Nephron progenitor cell (in vitro differentiated cells): Measurements from ENCODE around the gene XPO6.

Experiments
- DNase-seq: peaks from one replicate; pipeline ENCODE4 v3.0.0; 2021
- H3K27ac Mint-ChIP-seq: 2 replicates; pipeline ENCODE4 v1.8.0; 2021; ENCODE audit warnings: mild to moderate bottlenecking, moderate library complexity, mixed read lengths
- H3K27me3 Mint-ChIP-seq: 2 replicates; pipeline ENCODE4 v1.8.0; 2021; ENCODE audit warnings: mild to moderate bottlenecking, low read depth, mixed read lengths; ENCODE audit not compliant: poor library complexity
- H3K36me3 Mint-ChIP-seq: 2 replicates; pipeline ENCODE4 v1.8.0; 2021; ENCODE audit warnings: low read depth, mixed read lengths
- H3K4me1 Mint-ChIP-seq: 2 replicates; pipeline ENCODE4 v1.8.0; 2021; ENCODE audit warnings: mixed read lengths
- H3K4me3 Mint-ChIP-seq: 2 replicates; pipeline ENCODE4 v1.8.0; 2021; ENCODE audit warnings: mild to moderate bottlenecking, moderate library complexity, mixed read lengths
- H3K9me3 Mint-ChIP-seq: 2 replicates; pipeline ENCODE4 v1.8.0; 2021; ENCODE audit warnings: mild to moderate bottlenecking, moderate library complexity, mixed read lengths
- TF ChIP-seq, protein P1 (sequence below): fragments of 200-600 bp; sonication (generic); IDR thresholded peaks from 2 replicates; pipeline ENCODE4 v1.5.0; 2021; ENCODE audit warnings: antibody characterized with exemption

XPO6 gene, protein sequence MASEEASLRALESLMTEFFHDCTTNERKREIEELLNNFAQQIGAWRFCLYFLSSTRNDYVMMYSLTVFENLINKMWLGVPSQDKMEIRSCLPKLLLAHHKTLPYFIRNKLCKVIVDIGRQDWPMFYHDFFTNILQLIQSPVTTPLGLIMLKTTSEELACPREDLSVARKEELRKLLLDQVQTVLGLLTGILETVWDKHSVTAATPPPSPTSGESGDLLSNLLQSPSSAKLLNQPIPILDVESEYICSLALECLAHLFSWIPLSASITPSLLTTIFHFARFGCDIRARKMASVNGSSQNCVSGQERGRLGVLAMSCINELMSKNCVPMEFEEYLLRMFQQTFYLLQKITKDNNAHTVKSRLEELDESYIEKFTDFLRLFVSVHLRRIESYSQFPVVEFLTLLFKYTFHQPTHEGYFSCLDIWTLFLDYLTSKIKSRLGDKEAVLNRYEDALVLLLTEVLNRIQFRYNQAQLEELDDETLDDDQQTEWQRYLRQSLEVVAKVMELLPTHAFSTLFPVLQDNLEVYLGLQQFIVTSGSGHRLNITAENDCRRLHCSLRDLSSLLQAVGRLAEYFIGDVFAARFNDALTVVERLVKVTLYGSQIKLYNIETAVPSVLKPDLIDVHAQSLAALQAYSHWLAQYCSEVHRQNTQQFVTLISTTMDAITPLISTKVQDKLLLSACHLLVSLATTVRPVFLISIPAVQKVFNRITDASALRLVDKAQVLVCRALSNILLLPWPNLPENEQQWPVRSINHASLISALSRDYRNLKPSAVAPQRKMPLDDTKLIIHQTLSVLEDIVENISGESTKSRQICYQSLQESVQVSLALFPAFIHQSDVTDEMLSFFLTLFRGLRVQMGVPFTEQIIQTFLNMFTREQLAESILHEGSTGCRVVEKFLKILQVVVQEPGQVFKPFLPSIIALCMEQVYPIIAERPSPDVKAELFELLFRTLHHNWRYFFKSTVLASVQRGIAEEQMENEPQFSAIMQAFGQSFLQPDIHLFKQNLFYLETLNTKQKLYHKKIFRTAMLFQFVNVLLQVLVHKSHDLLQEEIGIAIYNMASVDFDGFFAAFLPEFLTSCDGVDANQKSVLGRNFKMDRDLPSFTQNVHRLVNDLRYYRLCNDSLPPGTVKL

DNA sequence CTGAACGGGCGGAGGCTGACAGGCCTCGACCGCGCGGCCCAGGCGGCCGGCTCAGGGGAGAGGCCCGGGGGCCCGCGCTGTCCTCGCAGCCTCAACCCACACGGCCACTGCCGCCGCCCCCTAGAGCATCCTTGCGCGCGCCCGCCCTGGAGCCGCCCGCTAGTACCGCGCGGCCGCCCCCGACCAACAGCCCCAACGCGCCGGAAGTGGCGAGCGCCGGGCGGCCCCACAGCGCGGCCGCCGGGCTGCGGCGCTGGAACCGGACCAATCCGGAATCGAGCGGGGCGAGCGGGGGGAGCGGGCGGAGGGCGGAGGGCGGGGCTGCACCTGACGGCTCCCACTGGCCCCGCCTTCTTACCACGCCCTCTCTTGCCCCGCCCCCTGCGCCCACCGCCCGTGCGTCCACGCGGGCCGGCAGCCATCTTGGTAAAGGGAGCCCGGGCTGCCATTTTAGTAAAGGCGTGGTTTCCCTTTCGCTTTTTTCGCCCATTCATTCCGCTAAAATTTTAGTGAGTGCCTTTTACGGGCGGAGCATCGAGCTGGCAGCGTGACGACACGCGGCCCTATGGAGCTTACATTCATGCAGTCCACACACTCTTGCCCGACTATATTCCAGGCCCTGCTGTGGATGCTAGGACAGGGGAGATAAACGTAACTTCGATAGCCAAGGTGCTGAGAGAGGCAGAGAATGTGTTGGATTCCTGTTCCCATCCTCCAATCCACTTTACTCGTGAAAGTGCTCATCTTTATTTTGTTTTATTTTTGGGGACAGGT lies at the start of gene XPO6:
Gene XPO6, minus strand, starts transcription at position 208 of the 774 bp plus-strand sequence. CDS start 597 bp downstream, outside the sequence.
- Mint-ChIP-seq H3K4me3 (peak within 1 kb of the TSS; percentile 95), H3K27me3 (peaks cover 6% of the 10 kb centered on the region), H3K4me1 (peaks cover 31% of the 10 kb centered on the region), H3K27ac (no peak within 1 kb of the TSS), H3K36me3 (peaks cover 24% of the 10 kb centered on the region), H3K9me3 (peaks cover 4% of the 10 kb centered on the region)
- DNase-seq = peak; percentile 100
- TF ChIP-seq, protein P1, sequence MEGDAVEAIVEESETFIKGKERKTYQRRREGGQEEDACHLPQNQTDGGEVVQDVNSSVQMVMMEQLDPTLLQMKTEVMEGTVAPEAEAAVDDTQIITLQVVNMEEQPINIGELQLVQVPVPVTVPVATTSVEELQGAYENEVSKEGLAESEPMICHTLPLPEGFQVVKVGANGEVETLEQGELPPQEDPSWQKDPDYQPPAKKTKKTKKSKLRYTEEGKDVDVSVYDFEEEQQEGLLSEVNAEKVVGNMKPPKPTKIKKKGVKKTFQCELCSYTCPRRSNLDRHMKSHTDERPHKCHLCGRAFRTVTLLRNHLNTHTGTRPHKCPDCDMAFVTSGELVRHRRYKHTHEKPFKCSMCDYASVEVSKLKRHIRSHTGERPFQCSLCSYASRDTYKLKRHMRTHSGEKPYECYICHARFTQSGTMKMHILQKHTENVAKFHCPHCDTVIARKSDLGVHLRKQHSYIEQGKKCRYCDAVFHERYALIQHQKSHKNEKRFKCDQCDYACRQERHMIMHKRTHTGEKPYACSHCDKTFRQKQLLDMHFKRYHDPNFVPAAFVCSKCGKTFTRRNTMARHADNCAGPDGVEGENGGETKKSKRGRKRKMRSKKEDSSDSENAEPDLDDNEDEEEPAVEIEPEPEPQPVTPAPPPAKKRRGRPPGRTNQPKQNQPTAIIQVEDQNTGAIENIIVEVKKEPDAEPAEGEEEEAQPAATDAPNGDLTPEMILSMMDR = no peak

DNA sequence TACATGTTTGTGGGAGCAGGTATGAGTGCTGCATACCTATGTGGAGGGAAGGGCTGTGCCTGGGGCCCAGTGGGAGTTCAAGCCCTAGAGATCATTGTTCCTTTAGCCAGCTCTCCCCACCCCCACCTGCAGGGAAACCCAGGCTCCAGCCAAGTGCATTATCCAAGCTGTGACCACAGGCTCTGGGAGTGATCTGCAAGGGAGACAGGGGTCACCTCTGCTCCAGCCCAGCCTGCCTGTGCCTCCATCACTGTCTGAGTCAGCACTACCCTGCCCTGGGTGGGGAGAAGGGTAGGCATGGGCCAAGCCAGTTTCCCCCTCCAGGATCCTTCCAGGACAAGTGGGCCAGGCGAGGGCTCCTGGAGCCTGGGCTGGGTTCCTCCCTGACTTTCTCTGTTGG lies 48.4 kb upstream of the XPO6 start:
- Mint-ChIP-seq H3K36me3 (no peaks in the 10 kb centered on the region), H3K27me3 (peaks cover 7% of the 10 kb centered on the region), H3K9me3 (no peaks in the 10 kb centered on the region), H3K27ac (no peak overlapping the region), H3K4me1 (peaks cover 47% of the 10 kb centered on the region), H3K4me3 (no peak overlapping the region)
- DNase-seq = no peak
- TF ChIP-seq, protein P1 = no peak

DNA sequence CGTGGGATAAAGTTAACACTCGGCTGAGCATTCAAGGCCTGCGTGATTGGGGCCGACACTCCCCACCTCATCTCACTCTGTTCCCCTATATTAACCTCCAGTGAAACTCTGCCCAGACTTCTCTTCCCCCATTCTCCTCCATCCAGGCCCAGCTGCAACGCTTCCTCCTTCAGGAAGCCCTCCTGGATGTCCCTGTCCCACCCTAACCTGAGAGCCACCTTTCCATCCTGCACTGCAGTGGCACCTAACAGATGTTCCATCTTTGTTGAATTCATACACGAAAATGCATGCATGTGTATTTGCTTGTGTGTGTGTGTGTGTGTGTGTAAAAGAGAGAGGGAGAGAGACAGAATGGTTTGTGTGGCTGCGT lies 48.0 kb upstream of the XPO6 start:
- Mint-ChIP-seq H3K27ac (no peak overlapping the region), H3K27me3 (peaks cover 7% of the 10 kb centered on the region), H3K36me3 (no peaks in the 10 kb centered on the region), H3K9me3 (no peaks in the 10 kb centered on the region), H3K4me3 (no peak overlapping the region), H3K4me1 (peaks cover 48% of the 10 kb centered on the region)
- no peak for DNase-seq
- TF ChIP-seq, protein P1 = no peak

DNA sequence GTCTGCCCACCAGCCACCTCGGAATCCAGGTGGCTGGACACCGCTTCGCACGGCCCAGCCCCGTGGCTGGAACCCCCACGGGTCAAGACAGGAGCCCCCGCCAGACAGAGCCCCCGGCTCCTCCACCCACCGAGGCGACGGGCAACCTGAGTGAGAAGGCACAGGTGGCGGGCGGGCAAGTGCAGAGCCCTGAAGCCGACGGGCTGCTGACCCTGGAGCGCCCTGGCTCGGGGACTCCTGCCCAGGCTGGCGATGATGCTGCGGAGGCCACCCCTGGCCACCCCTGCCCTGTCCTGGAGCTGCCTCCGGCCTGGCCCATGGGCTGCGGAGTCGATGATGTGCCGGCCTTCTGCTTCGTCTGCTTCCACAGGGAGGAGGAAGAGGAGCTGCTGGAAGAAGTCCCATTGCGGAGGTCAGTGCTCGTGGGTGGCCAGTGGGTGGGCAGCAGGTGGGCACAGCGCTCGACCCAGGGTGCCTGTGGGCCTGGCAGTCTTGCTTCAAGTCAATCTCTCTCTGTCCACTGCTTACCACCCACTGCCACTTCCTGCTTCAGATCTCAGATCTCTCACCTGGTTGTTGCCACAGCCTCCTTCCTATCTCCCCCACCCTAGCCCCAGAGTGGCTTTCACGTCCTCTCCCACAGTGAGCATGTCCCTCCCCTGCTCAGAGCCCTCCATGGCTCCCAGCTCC lies 47.5 kb upstream of the XPO6 start:
- no peak for DNase-seq
- Mint-ChIP-seq H3K27ac (no peak overlapping the region), H3K27me3 (peaks cover 7% of the 10 kb centered on the region), H3K9me3 (no peaks in the 10 kb centered on the region), H3K4me1 (peaks cover 46% of the 10 kb centered on the region), H3K36me3 (no peaks in the 10 kb centered on the region), H3K4me3 (no peak overlapping the region)
- TF ChIP-seq, protein P1 = no peak

DNA sequence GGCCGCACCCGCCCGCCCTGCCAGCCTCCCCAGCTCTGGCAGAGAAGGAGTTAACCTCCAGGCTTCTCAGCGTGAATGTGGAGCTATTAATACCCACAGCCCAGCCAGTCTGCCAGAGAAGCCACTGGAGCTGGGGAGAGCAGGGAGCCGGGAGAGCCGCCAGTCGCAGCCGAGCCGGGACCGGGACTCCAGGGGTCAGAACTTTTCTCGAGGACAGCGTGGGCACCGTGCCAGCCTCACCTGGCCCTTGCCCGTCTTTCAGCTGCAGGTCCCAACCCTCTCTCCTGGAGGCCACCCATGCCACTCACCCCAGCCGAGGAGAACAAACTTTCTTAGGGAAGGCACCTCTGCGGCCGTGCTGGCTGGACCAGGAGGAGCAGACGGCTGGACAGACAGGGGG lies 46.8 kb upstream of the XPO6 start:
- H3K27ac Mint-ChIP-seq = no peak overlapping the region
- H3K4me3 Mint-ChIP-seq = no peak overlapping the region
- H3K27me3 Mint-ChIP-seq = peaks cover 7% of the 10 kb centered on the region
- H3K36me3 Mint-ChIP-seq = no peaks in the 10 kb centered on the region
- TF ChIP-seq, protein P1 = no peak
- peak; percentile 37 for DNase-seq
- peaks cover 40% of the 10 kb centered on the region for H3K4me1 Mint-ChIP-seq
- no peaks in the 10 kb centered on the region for H3K9me3 Mint-ChIP-seq
